C4-2B (cell line): ENCODE data around the gene B4GALNT1.

Source experiments
- ZFX ChIP-seq: fragments of 450-650 bp; IDR thresholded peaks from 2 replicates; pipeline ENCODE4 v1.6.1; 2017
- TF ChIP-seq, protein P1 (sequence below): fragments of 450-650 bp; conservative IDR thresholded peaks from 2 replicates; pipeline ENCODE4 v1.5.1; 2017; ENCODE audit warnings: mild to moderate bottlenecking

DNA sequence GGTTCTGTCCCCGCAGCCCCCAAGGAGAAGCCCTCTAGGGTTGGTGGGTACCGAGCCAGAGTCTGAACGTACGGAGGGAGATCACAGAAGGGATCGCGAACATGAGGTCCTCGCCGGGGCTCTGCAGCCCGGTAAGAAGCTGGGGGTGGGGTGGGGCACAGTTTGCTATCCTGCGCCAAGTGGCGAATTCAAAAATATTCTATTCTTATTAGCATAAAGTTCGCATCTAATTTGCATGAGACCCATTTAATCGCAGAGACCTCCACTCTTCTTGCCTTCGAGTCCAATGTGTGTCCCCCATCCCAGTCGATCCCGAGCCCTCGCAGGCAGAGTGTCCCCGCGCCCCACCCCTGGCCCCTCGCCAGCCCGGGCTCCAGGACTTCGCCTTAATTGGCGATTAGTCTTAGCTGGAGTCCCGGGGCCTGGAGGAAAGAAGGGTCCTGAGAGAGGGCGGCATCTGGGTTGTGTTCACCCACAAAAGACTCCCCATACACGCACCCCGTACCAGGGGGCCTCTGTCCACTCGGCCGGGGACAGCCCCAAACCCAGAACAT lies 22.4 kb downstream of the B4GALNT1 start:
- TF ChIP-seq, protein P1, sequence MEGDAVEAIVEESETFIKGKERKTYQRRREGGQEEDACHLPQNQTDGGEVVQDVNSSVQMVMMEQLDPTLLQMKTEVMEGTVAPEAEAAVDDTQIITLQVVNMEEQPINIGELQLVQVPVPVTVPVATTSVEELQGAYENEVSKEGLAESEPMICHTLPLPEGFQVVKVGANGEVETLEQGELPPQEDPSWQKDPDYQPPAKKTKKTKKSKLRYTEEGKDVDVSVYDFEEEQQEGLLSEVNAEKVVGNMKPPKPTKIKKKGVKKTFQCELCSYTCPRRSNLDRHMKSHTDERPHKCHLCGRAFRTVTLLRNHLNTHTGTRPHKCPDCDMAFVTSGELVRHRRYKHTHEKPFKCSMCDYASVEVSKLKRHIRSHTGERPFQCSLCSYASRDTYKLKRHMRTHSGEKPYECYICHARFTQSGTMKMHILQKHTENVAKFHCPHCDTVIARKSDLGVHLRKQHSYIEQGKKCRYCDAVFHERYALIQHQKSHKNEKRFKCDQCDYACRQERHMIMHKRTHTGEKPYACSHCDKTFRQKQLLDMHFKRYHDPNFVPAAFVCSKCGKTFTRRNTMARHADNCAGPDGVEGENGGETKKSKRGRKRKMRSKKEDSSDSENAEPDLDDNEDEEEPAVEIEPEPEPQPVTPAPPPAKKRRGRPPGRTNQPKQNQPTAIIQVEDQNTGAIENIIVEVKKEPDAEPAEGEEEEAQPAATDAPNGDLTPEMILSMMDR, result no peak
- no peak for TF ChIP-seq ZFX
